Activated CD4-positive, alpha-beta T cell treated with anti-CD3 and anti-CD28 coated beads for 24 hours (primary cell): ENCODE measurements around the gene CELF1.

ENCODE experiments used
- DNase-seq, 2 donors: peaks; one replicate each; pipeline ENCODE4 v3.0.0-alpha.2; 2020; ENCODE audit warnings: low read depth in 2 of 2

The CELF1 gene

GRCh38 chr11:47485107-47485506 is 67.8 kb downstream of the CELF1 start:
- DNase-seq, result no peak

GRCh38 chr11:47483457-47483856 is 69.5 kb downstream of the CELF1 start:
- no peak for DNase-seq

- no peak for DNase-seq
Measured at GRCh38 chr11:47480762-47481161, 72.2 kb downstream of the CELF1 start.

- DNase-seq, result no peak
Measured at GRCh38 chr11:47478651-47479329, 74.1 kb downstream of the CELF1 start.

GRCh38 chr11:47477753-47478152 is 75.2 kb downstream of the CELF1 start:
- no peak for DNase-seq

- DNase-seq, result no peak
Measured at GRCh38 chr11:47477323-47477722, 75.6 kb downstream of the CELF1 start.

GRCh38 chr11:47470671-47471070 is 82.3 kb downstream of the CELF1 start:
- DNase-seq, result no peak

GRCh38 chr11:47469361-47470179 is 83.4 kb downstream of the CELF1 start:
- DNase-seq, result no peak

- no peak for DNase-seq
Measured at GRCh38 chr11:47468598-47469214, 84.2 kb downstream of the CELF1 start.

- no peak for DNase-seq
Measured at GRCh38 chr11:47467357-47467756, 85.6 kb downstream of the CELF1 start.

- DNase-seq, result no peak
Measured at GRCh38 chr11:47466701-47467250, 86.2 kb downstream of the CELF1 start.

GRCh38 chr11:47466201-47466600 is 86.7 kb downstream of the CELF1 start:
- DNase-seq, result no peak

GRCh38 chr11:47464483-47464882 is 88.4 kb downstream of the CELF1 start:
- no peak for DNase-seq

- no peak for DNase-seq
Measured at GRCh38 chr11:47461876-47462275, 91.1 kb downstream of the CELF1 start.

GRCh38 chr11:47460571-47461235 is 92.2 kb downstream of the CELF1 start:
- DNase-seq, result no peak

- DNase-seq, result peak; percentile 19 to 31
Measured at GRCh38 chr11:47454258-47454671, 98.7 kb downstream of the CELF1 start.

GRCh38 chr11:47453365-47453764 is 99.6 kb downstream of the CELF1 start:
- DNase-seq, result no peak

- no peak for DNase-seq
Measured at GRCh38 chr11:47451990-47452389, 100.9 kb downstream of the CELF1 start.

GRCh38 chr11:47451436-47451835 is 101.5 kb downstream of the CELF1 start:
- DNase-seq, result no peak

- no peak for DNase-seq
Measured at GRCh38 chr11:47449541-47449940, 103.4 kb downstream of the CELF1 start.

GRCh38 chr11:47448566-47449427 is 104.1 kb downstream of the CELF1 start, which contains the start of gene RAPSN:
Gene RAPSN, minus strand, starts transcription at chr11:47449136. Its CDS starts 172 bp downstream, at chr11:47448964.
- DNase-seq, result no peak
